GM18517 (cell line): ENCODE results near the gene NODAL.

ENCODE experiments used
- ATAC-seq: cut with Tn5 transposase; IDR thresholded peaks from one replicate; pipeline ENCODE4 v1.9.1; 2021; ENCODE audit warnings: mild to moderate bottlenecking, moderate library complexity; ENCODE audit not compliant: unreplicated experiment

NODAL gene

GRCh38 chr10:70435241-70436085, 6.0 kb downstream of the NODAL start:
- ATAC-seq = no peak

- no peak for ATAC-seq
Measured at GRCh38 chr10:70433581-70434280, 7.8 kb downstream of the NODAL start.

GRCh38 chr10:70432561-70433263, 8.8 kb downstream of the NODAL start:
- ATAC-seq = no peak

- ATAC-seq = no peak
Measured at GRCh38 chr10:70432101-70432500, 9.4 kb downstream of the NODAL start.

- ATAC-seq = no peak
Measured at GRCh38 chr10:70430493-70431445, 10.7 kb downstream of the NODAL start.

GRCh38 chr10:70426823-70427222, 14.7 kb downstream of the NODAL start:
- no peak for ATAC-seq

- ATAC-seq = no peak
Measured at GRCh38 chr10:70425096-70425495, 16.4 kb downstream of the NODAL start.

GRCh38 chr10:70424320-70424719, 17.2 kb downstream of the NODAL start:
- no peak for ATAC-seq

GRCh38 chr10:70418713-70419112, 22.8 kb downstream of the NODAL start:
- ATAC-seq = no peak

GRCh38 chr10:70418229-70418628, 23.3 kb downstream of the NODAL start:
- no peak for ATAC-seq

- ATAC-seq = no peak
Measured at GRCh38 chr10:70417568-70417967, 23.9 kb downstream of the NODAL start.

- ATAC-seq = no peak
Measured at GRCh38 chr10:70412356-70412755, 29.1 kb downstream of the NODAL start.

- ATAC-seq = no peak
Measured at GRCh38 chr10:70410608-70411007, 30.9 kb downstream of the NODAL start.

- no peak for ATAC-seq
Measured at GRCh38 chr10:70409772-70410171, 31.7 kb downstream of the NODAL start.

GRCh38 chr10:70405037-70405824, 36.2 kb downstream of the NODAL start:
- no peak for ATAC-seq

GRCh38 chr10:70404787-70405036, 36.8 kb downstream of the NODAL start:
- peak; percentile 12 for ATAC-seq

GRCh38 chr10:70404036-70404786, 37.3 kb downstream of the NODAL start, which contains the start of gene EIF4EBP2:
EIF4EBP2 (plus strand) TSS chr10:70404145; CDS start chr10:70404402, 257 bp downstream.
- peak; percentile 72 for ATAC-seq

- ATAC-seq = peak; percentile 33
Measured at GRCh38 chr10:70403483-70404035, 37.9 kb downstream of the NODAL start.

GRCh38 chr10:70399177-70399576, 42.3 kb downstream of the NODAL start:
- ATAC-seq = no peak
